Iris pigment epithelial cell (primary cell): ENCODE results near the gene FKBP8.

Source experiments
- DNase-seq: peaks from one replicate; pipeline ENCODE4 v3.0.0-alpha.2; 2011; ENCODE audit warnings: low read depth

The FKBP8 gene

GRCh38 chr19:18502246-18502637, 41.1 kb downstream of the FKBP8 start:
- no peak for DNase-seq

- DNase-seq: no peak
Measured at GRCh38 chr19:18501832-18502231, 41.5 kb downstream of the FKBP8 start.

GRCh38 chr19:18501351-18501750, 42.0 kb downstream of the FKBP8 start:
- DNase-seq: no peak

- no peak for DNase-seq
Measured at GRCh38 chr19:18500799-18501198, 42.6 kb downstream of the FKBP8 start.

- no peak for DNase-seq
Measured at GRCh38 chr19:18500376-18500775, 43.0 kb downstream of the FKBP8 start.

- DNase-seq: no peak
Measured at GRCh38 chr19:18499055-18499775, 44.2 kb downstream of the FKBP8 start.

- no peak for DNase-seq
Measured at GRCh38 chr19:18496980-18497256, 46.5 kb downstream of the FKBP8 start.

GRCh38 chr19:18496167-18496979, 47.0 kb downstream of the FKBP8 start:
- peak; percentile 89 for DNase-seq

GRCh38 chr19:18495204-18495911, 48.0 kb downstream of the FKBP8 start:
- DNase-seq: no peak

- DNase-seq: peak; percentile 57
Measured at GRCh38 chr19:18494267-18494607, 49.1 kb downstream of the FKBP8 start.

GRCh38 chr19:18493440-18494266, 49.7 kb downstream of the FKBP8 start:
- DNase-seq: no peak

GRCh38 chr19:18491995-18492953, 51.1 kb downstream of the FKBP8 start:
- no peak for DNase-seq

- no peak for DNase-seq
Measured at GRCh38 chr19:18490728-18491127, 52.6 kb downstream of the FKBP8 start.

GRCh38 chr19:18489627-18490184, 53.7 kb downstream of the FKBP8 start:
- no peak for DNase-seq

GRCh38 chr19:18488838-18489626, 54.3 kb downstream of the FKBP8 start:
- DNase-seq: peak; percentile 24

GRCh38 chr19:18488403-18488723, 55.0 kb downstream of the FKBP8 start:
- no peak for DNase-seq

GRCh38 chr19:18487576-18488402, 55.6 kb downstream of the FKBP8 start:
- DNase-seq: no peak

- DNase-seq: no peak
Measured at GRCh38 chr19:18486746-18487145, 56.6 kb downstream of the FKBP8 start.

- no peak for DNase-seq
Measured at GRCh38 chr19:18484992-18485391, 58.4 kb downstream of the FKBP8 start.
